A673 (cell line): ENCODE data around the gene KRT1.

ENCODE experiments used
- EZH2 ChIP-seq: fragments of 200-600 bp; sonication (generic); IDR thresholded peaks from 2 replicates; pipeline ENCODE4 v1.6.1; 2017; ENCODE audit warnings: borderline replicate concordance, low read depth, mild to moderate bottlenecking, mixed read lengths, antibody characterized with exemption, low read length; ENCODE audit not compliant: poor library complexity, severe bottlenecking
- TF ChIP-seq, protein P1 (sequence below): fragments of 300-800, 200-600 bp; sonication (generic); conservative IDR thresholded peaks from 2 replicates; pipeline ENCODE4 v1.5.1; 2017; ENCODE audit warnings: low read depth, mild to moderate bottlenecking, antibody characterized with exemption, low read length, moderate library complexity, mixed read lengths

GRCh38 chr12:52686063-52686462 is 5.9 kb upstream of the KRT1 start:
- TF ChIP-seq, protein P1, sequence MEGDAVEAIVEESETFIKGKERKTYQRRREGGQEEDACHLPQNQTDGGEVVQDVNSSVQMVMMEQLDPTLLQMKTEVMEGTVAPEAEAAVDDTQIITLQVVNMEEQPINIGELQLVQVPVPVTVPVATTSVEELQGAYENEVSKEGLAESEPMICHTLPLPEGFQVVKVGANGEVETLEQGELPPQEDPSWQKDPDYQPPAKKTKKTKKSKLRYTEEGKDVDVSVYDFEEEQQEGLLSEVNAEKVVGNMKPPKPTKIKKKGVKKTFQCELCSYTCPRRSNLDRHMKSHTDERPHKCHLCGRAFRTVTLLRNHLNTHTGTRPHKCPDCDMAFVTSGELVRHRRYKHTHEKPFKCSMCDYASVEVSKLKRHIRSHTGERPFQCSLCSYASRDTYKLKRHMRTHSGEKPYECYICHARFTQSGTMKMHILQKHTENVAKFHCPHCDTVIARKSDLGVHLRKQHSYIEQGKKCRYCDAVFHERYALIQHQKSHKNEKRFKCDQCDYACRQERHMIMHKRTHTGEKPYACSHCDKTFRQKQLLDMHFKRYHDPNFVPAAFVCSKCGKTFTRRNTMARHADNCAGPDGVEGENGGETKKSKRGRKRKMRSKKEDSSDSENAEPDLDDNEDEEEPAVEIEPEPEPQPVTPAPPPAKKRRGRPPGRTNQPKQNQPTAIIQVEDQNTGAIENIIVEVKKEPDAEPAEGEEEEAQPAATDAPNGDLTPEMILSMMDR, result no peak
- TF ChIP-seq EZH2, result no peak
